Calu3 (cell line): ENCODE results near the gene HPD. TPM values are rescaled to one million over a fixed set of nuclear protein-coding genes. Genes with fewer than 3 reads are reported as not detected.
"Not testable (repeated sequence)": the region's sequence is repeated elsewhere in the genome, so short reads cannot be mapped to it uniquely, and the experiment has no call there.

ENCODE experiments used
- BruUV-seq: library from RNA; stranded (reverse); fragments of 400-500 nt; replicated peaks from 2 replicates; lab custom pipeline; 2021; lab: Mats Ljungman, UMichigan
- CTCF ChIA-PET: fragments of 300-600 bp; sonication (Branson Sonifier 250); formaldehyde crosslinking; loops from one replicate; lab custom pipeline; 2022; ENCODE audit warnings: antibody characterized with exemption; lab: Charles Lee
- DNase-seq: peaks from one replicate; pipeline ENCODE4 v3.0.0; 2022
- H3K27ac Mint-ChIP-seq: one replicate; pipeline ENCODE4 v1.8.0; 2022; ENCODE audit warnings: mixed read lengths; ENCODE audit not compliant: unreplicated experiment
- H3K27me3 Mint-ChIP-seq: one replicate; pipeline ENCODE4 v1.8.0; 2022; ENCODE audit warnings: mixed read lengths; ENCODE audit not compliant: unreplicated experiment
- H3K36me3 Mint-ChIP-seq: one replicate; pipeline ENCODE4 v1.8.0; 2022; ENCODE audit warnings: mild to moderate bottlenecking, moderate library complexity, mixed read lengths; ENCODE audit not compliant: insufficient read depth, unreplicated experiment
- H3K4me1 Mint-ChIP-seq: one replicate; pipeline ENCODE4 v1.8.0; 2022; ENCODE audit warnings: mild to moderate bottlenecking, low read depth, mixed read lengths; ENCODE audit not compliant: unreplicated experiment
- H3K4me3 Mint-ChIP-seq: one replicate; pipeline ENCODE4 v1.8.0; 2022; ENCODE audit warnings: mild to moderate bottlenecking, low read depth, moderate library complexity, mixed read lengths; ENCODE audit not compliant: unreplicated experiment
- H3K9me3 Mint-ChIP-seq: one replicate; pipeline ENCODE4 v1.8.0; 2022; ENCODE audit warnings: low read depth, mixed read lengths; ENCODE audit not compliant: unreplicated experiment
- CTCF ChIP-seq: fragments of 200-600 bp; IDR thresholded peaks from one replicate; pipeline ENCODE4 v1.8.0; 2022; ENCODE audit warnings: antibody characterized with exemption; ENCODE audit not compliant: unreplicated experiment
- intact Hi-C: fragments of 100-400 bp; cut with micrococcal nuclease; formaldehyde crosslinking; loops from one replicate; pipeline ENCODE4 v1.10.0; 2022; ENCODE audit not compliant: unreplicated experiment
- total RNA-seq: library from RNA; stranded (reverse); gene quantifications from 2 replicates; pipeline ENCODE4 v1.2.3, GENCODE V29; 2022

HPD gene
- total RNA-seq, 1 experiment from 2014 or later, result not detected

DNA sequence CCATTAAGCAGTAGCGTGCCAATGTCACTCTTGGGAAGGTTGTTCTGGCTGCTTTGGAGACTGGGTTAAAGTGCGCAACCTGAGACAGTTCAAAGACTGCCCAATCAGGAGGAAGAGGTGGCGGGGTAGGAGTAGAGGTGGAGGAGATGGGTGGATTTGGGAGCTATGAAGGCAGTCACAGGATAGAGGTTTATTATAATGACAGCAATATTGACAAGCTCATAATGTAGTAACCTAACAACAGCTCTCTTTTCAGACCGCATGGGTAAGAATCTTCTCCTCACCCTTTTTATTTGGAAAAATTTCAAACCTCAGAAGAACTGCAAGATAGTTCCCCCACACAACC, 24.6 kb upstream of the HPD start:
- intact Hi-C loops, result no loop called here
- no peak for TF ChIP-seq CTCF
- Mint-ChIP-seq H3K27me3 (no peaks in the 10 kb centered on the region), H3K4me3 (no peak overlapping the region), H3K9me3 (no peaks in the 10 kb centered on the region), H3K36me3 (peaks cover 2% of the 10 kb centered on the region), H3K27ac (no peak overlapping the region), H3K4me1 (no peaks in the 10 kb centered on the region)
- BruUV-seq, result no TSS peak
- CTCF ChIA-PET, result interaction anchor here (0.6 to 0.8 kb wide), 3 partner anchors 22 to 103 kb away, joined by 3 to 6 read pairs (median 5); no protein-coding TSS in a partner anchor
- no peak for DNase-seq

GRCh38 chr12:121876080-121876447, 17.4 kb upstream of the HPD start:
- H3K4me1 Mint-ChIP-seq, BruUV-seq: not testable (repeated sequence)
- CTCF ChIA-PET, result interaction anchor here (0.6 kb wide), 2 partner anchors 84 to 240 kb away, joined by 3 read pairs; no protein-coding TSS in a partner anchor

GRCh38 chr12:121875582-121875981, 16.9 kb upstream of the HPD start:
- no peak for TF ChIP-seq CTCF
- no peak for DNase-seq
- Mint-ChIP-seq H3K27ac (no peak overlapping the region), H3K9me3 (no peaks in the 10 kb centered on the region), H3K36me3 (no peaks in the 10 kb centered on the region), H3K4me1 (no peaks in the 10 kb centered on the region), H3K27me3 (no peaks in the 10 kb centered on the region), H3K4me3 (no peak overlapping the region)
- intact Hi-C loops, result no loop called here
- CTCF ChIA-PET, result interaction anchor here (0.6 kb wide), 1 partner anchor 85 kb away, joined by 3 read pairs; no protein-coding TSS in a partner anchor
- no TSS peak for BruUV-seq

More at GRCh38 chr12:121876080-121876447, 17.4 kb upstream of the HPD start:
- H3K27me3 Mint-ChIP-seq, H3K9me3 Mint-ChIP-seq, H3K4me3 Mint-ChIP-seq, intact Hi-C loops, DNase-seq, H3K27ac Mint-ChIP-seq, H3K36me3 Mint-ChIP-seq: not testable (repeated sequence)

GRCh38 chr12:121874071-121874470, 15.4 kb upstream of the HPD start:
- intact Hi-C loops, result no loop called here
- DNase-seq, result no peak
- Mint-ChIP-seq H3K4me1 (no peaks in the 10 kb centered on the region), H3K36me3 (no peaks in the 10 kb centered on the region), H3K27me3 (no peaks in the 10 kb centered on the region), H3K4me3 (no peak overlapping the region), H3K27ac (no peak overlapping the region), H3K9me3 (no peaks in the 10 kb centered on the region)
- no TSS peak for BruUV-seq
- CTCF ChIA-PET, result no interaction called here
- TF ChIP-seq CTCF, result no peak

DNA sequence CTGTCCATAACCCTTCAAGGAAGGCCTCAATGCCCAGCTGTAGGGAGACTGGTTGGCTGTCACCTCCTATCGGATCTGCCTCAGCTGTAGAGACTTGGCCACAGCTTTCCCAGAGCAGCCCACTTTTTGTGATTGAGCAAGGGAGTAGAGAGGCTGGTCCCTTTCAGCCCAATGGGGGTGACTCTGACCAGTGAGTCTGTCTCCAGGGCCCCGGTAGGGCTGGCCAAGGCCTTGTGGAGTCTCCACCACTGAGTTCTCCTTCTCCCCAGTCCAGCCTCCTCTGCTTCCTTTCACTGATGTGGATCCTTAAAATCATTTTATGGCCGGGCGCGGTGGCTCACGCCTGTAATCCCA, 14.5 kb upstream of the HPD start:
- H3K36me3 Mint-ChIP-seq, result no peaks in the 10 kb centered on the region
- H3K9me3 Mint-ChIP-seq, result no peaks in the 10 kb centered on the region
- no peak overlapping the region for H3K27ac Mint-ChIP-seq
- H3K4me1 Mint-ChIP-seq, result no peaks in the 10 kb centered on the region
- H3K27me3 Mint-ChIP-seq, result no peaks in the 10 kb centered on the region
- no peak overlapping the region for H3K4me3 Mint-ChIP-seq
- CTCF ChIA-PET, result interaction anchor here (0.6 kb wide), 1 partner anchor 20 kb away, joined by 4 read pairs; no protein-coding TSS in a partner anchor
- intact Hi-C loops, result no loop called here
- DNase-seq, result no peak
- BruUV-seq, result no TSS peak
- no peak for TF ChIP-seq CTCF
